ENCODE data around the gene LDLRAP1. TPM values are rescaled to one million over a fixed set of nuclear protein-coding genes. Genes with fewer than 3 reads are reported as not detected.

The LDLRAP1 gene
- total and polyA plus RNA-seq, 9 of the 15 experiments (the other 6 are each of a cell fraction or from before 2014, with no cell fraction given): 0.56 to 29.6 (median 16.2) TPM

DNA sequence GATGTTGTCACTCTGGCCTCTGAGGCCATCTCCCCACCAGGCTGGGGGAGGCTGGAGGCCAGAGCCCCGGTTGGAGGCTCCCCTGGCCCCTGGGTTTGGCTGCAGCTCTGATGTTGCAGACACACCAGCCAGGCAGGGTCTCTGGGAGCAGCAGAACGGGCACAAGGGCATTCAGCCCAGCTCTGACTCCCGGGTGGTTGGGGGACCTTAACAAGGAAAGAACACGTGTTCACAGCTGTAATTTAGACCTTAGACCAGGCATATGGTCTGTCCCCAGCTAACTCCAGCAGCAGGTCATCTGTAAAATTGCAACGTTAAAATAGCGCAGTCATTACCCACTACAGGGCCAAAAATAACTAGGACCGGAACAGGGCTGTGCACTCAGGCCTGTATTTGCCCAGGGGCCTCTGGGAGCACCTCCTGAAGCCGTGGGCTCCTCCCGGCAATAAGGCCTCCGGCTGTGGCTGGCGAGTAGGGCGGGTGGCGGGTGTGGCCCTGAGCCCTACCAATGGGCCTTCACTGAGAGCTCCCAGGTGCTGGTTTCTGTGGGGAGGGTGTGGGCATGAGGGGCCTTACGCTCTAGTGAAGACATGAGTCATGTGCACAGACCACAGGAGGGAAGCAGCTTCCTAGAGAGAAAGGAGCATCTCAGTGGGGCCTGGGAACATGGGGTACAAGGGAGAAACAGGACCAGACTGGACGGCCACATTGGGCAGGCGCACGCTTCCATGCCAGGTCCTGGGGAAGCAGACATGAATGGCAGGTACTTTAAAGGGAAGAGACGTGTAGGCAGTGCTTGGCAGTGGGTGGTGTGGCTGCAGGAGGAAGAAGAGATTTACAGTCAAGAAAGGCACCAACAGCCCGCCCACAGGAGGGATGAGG, 6.1 kb downstream of the LDLRAP1 start (continued):
- TF ChIP-seq RBM15 (IDR thresholded peaks at IDR 0.05; ENCODE audit: insufficient read depth, low read length): no peak
- no peak for TF ChIP-seq CAMTA2 (CRISPR knock-in tag; conservative IDR thresholded peaks at IDR 0.05)
- peak; percentile 52; the same call in 1 of the 2 replicates for TF ChIP-seq ZBTB7A (IDR thresholded peaks at IDR 0.05; ENCODE audit: borderline replicate concordance, control insufficient read depth, low read depth, low read length)
- no peak for TF ChIP-seq KDM2B (CRISPR knock-in tag; IDR thresholded peaks at IDR 0.05)
- no peak for TF ChIP-seq MCM5 (IDR thresholded peaks at IDR 0.05; ENCODE audit: low read depth)
- TF ChIP-seq, protein P1, sequence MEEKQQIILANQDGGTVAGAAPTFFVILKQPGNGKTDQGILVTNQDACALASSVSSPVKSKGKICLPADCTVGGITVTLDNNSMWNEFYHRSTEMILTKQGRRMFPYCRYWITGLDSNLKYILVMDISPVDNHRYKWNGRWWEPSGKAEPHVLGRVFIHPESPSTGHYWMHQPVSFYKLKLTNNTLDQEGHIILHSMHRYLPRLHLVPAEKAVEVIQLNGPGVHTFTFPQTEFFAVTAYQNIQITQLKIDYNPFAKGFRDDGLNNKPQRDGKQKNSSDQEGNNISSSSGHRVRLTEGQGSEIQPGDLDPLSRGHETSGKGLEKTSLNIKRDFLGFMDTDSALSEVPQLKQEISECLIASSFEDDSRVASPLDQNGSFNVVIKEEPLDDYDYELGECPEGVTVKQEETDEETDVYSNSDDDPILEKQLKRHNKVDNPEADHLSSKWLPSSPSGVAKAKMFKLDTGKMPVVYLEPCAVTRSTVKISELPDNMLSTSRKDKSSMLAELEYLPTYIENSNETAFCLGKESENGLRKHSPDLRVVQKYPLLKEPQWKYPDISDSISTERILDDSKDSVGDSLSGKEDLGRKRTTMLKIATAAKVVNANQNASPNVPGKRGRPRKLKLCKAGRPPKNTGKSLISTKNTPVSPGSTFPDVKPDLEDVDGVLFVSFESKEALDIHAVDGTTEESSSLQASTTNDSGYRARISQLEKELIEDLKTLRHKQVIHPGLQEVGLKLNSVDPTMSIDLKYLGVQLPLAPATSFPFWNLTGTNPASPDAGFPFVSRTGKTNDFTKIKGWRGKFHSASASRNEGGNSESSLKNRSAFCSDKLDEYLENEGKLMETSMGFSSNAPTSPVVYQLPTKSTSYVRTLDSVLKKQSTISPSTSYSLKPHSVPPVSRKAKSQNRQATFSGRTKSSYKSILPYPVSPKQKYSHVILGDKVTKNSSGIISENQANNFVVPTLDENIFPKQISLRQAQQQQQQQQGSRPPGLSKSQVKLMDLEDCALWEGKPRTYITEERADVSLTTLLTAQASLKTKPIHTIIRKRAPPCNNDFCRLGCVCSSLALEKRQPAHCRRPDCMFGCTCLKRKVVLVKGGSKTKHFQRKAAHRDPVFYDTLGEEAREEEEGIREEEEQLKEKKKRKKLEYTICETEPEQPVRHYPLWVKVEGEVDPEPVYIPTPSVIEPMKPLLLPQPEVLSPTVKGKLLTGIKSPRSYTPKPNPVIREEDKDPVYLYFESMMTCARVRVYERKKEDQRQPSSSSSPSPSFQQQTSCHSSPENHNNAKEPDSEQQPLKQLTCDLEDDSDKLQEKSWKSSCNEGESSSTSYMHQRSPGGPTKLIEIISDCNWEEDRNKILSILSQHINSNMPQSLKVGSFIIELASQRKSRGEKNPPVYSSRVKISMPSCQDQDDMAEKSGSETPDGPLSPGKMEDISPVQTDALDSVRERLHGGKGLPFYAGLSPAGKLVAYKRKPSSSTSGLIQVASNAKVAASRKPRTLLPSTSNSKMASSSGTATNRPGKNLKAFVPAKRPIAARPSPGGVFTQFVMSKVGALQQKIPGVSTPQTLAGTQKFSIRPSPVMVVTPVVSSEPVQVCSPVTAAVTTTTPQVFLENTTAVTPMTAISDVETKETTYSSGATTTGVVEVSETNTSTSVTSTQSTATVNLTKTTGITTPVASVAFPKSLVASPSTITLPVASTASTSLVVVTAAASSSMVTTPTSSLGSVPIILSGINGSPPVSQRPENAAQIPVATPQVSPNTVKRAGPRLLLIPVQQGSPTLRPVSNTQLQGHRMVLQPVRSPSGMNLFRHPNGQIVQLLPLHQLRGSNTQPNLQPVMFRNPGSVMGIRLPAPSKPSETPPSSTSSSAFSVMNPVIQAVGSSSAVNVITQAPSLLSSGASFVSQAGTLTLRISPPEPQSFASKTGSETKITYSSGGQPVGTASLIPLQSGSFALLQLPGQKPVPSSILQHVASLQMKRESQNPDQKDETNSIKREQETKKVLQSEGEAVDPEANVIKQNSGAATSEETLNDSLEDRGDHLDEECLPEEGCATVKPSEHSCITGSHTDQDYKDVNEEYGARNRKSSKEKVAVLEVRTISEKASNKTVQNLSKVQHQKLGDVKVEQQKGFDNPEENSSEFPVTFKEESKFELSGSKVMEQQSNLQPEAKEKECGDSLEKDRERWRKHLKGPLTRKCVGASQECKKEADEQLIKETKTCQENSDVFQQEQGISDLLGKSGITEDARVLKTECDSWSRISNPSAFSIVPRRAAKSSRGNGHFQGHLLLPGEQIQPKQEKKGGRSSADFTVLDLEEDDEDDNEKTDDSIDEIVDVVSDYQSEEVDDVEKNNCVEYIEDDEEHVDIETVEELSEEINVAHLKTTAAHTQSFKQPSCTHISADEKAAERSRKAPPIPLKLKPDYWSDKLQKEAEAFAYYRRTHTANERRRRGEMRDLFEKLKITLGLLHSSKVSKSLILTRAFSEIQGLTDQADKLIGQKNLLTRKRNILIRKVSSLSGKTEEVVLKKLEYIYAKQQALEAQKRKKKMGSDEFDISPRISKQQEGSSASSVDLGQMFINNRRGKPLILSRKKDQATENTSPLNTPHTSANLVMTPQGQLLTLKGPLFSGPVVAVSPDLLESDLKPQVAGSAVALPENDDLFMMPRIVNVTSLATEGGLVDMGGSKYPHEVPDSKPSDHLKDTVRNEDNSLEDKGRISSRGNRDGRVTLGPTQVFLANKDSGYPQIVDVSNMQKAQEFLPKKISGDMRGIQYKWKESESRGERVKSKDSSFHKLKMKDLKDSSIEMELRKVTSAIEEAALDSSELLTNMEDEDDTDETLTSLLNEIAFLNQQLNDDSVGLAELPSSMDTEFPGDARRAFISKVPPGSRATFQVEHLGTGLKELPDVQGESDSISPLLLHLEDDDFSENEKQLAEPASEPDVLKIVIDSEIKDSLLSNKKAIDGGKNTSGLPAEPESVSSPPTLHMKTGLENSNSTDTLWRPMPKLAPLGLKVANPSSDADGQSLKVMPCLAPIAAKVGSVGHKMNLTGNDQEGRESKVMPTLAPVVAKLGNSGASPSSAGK (IDR thresholded peaks at IDR 0.05): peak; percentile 89
- TF ChIP-seq CHCHD3 (CRISPR knock-in tag; IDR thresholded peaks at IDR 0.05): no peak
- TF ChIP-seq HLTF (IDR thresholded peaks at IDR 0.05): no peak
- no peak for TF ChIP-seq PHB (CRISPR knock-in tag; IDR thresholded peaks at IDR 0.05)
- TF ChIP-seq ZNF699 (CRISPR knock-in tag; IDR thresholded peaks at IDR 0.05; ENCODE audit: insufficient replicate concordance): no peak
- no peak for TF ChIP-seq ATF1 (CRISPR knock-in tag; IDR thresholded peaks at IDR 0.05)
- 0 out of 2 replicates have a peak, but pooled peaks have one; percentile 35 for TF ChIP-seq ATF1 (tag; IDR thresholded peaks at IDR 0.05)
- TF ChIP-seq, protein P2, sequence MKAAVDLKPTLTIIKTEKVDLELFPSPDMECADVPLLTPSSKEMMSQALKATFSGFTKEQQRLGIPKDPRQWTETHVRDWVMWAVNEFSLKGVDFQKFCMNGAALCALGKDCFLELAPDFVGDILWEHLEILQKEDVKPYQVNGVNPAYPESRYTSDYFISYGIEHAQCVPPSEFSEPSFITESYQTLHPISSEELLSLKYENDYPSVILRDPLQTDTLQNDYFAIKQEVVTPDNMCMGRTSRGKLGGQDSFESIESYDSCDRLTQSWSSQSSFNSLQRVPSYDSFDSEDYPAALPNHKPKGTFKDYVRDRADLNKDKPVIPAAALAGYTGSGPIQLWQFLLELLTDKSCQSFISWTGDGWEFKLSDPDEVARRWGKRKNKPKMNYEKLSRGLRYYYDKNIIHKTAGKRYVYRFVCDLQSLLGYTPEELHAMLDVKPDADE (conservative IDR thresholded peaks at IDR 0.05; ENCODE audit: control insufficient read depth, low read depth, low read length): no peak
- no peak for TF ChIP-seq SMC3 (conservative IDR thresholded peaks at IDR 0.05; ENCODE audit: insufficient read depth, low read depth, low read length)
- no peak; a peak in 2 of 4 replicates for TF ChIP-seq TRIM24 (IDR thresholded peaks at IDR 0.05)

Measured in K562 (cell line).